GM23248 (cell line): ENCODE measurements around the gene KIF18A.

Experiments used
- EZH2 ChIP-seq: fragments of 200-600 bp; sonication (generic); IDR thresholded peaks from 2 replicates; pipeline ENCODE4 v1.6.1; 2018; ENCODE audit warnings: antibody characterized with exemption, mild to moderate bottlenecking; ENCODE audit not compliant: insufficient read depth, poor library complexity, severe bottlenecking
- EZH2phosphoT487 ChIP-seq: fragments of 200-600 bp; sonication (generic); IDR thresholded peaks from 2 replicates; pipeline ENCODE4 v1.6.1; 2018; ENCODE audit warnings: antibody characterized with exemption, moderate library complexity, mild to moderate bottlenecking, low read depth; ENCODE audit not compliant: insufficient read depth

DNA sequence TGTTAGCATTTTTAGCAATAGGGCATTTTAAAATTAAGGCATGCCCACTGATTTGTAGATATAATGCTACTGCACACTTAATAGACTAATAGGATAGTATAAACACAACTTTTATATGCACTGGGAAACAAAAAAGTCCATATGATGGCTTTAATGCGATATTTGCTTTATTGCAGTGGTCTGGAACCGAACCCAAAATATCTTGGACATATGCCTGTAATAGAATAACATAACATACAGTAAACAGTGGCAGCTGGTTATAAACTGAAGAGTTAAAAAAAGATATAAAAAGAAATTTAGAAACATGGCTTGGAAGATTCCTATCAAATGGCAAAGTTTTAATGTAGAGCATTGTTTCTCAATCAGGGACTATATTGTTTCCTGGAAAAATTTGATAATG, 111.9 kb downstream of the KIF18A start:
- no peak for TF ChIP-seq EZH2phosphoT487
- TF ChIP-seq EZH2, result no peak
